ENCODE data around the gene MED16.
A peak's percentile ranks its signal among the peaks of the same experiment; 100 is the strongest.
"Not testable (repeated sequence)": the region's sequence is repeated elsewhere in the genome, so short reads cannot be mapped to it uniquely, and the experiment has no call there.

The MED16 gene

DNA sequence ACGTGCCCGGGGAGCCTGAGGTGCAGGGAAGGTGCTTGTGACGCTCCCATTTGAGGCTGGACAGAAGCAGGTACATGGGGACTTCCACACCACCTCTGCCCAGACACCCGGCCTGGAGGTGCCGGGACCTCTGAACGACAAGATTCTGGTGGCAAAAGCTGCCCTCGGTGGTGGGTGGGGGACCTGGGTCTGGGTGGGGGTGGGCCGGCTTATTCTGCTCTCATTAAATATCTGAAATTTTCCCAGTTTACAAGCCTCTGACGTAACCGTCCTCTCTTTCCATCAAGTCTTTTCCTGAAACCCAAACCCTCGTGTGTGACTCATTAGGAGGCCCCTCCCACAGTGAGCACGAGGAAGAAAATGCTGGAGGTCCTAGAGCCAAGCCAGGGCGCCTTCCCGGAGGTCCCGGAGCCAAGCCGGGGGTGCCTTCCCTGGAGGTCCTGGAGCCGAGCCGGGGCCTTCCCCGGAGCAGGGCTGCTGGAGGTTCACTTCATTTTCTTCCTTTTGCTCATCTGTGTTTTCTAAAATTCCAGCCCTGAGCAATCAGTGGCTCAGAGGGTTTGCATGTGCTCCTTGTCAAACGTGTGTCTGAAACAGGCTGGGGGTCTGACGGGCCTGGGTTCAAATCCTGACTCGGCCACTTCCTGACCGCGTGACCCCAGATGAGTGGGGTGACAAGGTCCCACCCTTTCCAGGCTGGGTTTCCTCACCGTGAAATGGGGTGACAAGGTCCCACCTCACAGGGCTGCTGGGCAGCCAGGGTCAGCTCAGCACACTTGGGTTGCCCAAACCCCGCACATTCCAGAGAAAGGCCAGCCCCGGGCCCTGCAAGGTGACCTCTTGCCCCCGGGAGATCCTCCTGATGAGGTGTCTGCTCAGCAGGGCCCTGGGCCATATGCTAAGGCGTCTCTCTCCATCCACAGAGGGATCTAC is 23.5 kb downstream of the MED16 start:
- no peak for DNase-seq

DNA sequence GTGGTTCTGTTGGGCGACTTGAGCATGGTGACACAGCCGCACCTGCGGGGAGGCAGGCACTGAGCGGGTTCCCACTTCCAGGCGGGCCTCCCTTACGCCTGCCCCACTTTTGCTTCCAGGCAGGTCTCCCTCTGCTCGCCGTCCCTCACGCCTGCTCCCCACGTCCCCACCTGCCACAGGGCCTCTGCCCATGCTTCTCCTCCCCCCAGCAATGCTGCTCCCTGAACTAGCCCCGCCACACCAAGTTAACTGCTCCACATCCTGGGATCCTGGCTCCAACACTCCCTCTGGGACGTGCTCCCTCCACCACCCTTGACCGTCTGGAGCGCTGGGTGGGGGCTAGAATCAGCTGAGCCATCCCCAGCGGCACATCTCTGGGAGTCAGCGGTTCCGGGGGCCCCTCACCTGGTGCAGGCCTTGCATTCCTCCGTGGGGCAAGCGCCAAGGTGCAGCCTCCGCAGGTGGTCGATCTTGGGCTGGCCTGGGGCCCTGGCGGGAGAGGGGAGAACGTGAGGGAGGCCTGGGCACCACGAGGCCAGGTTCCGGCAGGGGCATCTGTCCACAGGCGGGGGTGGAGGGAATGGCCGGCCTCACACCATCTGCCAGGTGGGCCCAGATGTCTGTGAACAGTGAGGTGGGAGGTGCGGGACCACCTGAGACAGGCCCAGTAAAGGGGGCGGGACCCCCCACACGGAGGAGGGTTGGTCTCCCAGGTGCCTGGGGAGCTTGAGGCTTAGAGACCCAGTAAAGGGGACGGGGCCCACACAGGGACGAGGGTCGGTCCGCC is 24.3 kb downstream of the MED16 start:
- DNase-seq = no peak

DNA sequence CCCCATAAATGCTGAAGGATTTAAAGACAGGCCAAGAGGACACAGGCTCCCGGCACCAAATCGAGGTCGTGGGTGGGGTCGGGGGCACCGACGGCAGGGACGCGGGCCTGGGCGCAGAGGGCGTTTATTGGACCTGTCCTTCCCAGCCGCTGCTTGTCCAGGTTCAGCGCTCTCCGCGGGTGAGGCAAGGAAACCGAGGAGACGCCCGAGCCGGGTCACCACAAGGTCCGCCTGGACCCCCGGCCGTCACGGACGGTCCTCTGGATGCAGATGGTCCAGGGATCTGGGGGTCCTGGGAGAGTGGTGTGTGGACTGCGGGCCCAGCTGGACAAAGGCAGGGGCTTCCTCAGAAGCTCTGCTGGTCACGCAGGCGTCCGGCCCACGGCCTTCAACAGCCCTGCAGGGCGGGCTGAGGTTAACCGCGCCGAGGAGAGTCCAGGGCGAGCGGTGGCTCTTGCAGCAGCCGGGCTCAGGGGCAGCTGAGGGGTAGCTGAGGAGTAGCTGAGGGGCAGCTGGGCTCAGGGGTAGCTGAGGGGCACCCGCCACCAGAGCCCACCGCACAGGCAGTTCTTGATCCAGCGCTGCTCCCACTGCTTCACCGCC is 25.0 kb downstream of the MED16 start:
- no peak for DNase-seq

DNA sequence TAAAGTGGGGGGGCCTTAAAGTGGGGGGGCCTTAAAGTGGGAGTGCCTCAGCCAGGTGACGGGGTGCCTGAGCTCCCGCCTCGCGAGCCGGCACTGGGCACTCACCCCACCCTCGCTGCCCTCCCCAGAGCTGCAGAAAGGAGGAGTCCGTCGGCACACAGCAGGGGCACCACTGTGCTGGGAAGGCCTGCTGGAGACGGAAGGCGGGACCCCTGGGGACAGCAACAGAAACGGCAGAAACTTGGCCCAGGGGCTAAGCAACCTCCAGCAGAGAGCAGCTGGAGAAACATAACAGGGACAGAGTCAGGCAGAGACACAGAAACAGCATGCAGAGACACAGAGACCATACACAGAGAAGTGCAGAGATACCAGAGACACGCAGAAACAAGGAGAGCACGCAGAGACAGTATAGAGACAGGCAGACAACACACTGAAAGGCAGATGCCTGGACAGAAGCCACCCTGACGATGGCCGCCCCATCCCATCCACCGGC is 25.6 kb downstream of the MED16 start:
- no peak for DNase-seq

DNA sequence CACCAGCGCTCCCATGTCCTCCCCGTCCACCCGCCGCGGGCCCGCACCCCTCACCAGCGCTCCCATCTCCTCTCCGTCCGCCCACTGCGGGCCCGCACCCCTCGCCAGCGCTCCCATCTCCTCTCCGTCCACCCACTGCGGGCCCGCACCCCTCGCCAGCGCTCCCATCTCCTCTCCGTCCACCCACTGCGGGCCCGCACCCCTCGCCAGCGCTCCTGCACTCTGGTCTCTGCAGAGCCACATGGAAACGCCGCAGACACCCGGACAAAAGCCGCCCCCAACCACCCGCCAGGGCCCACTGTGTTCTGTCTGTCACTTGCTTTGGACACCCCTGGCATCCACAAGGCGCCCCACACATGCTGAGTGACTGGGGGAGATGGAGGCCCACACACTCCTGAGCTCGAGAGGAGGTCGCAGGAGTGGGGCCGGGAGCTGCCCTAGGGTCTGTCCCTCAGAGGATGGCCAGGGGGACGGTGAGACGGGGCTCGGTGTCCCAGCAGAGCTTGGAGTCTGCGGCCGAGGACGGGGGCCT is 26.2 kb downstream of the MED16 start:
- no peak for DNase-seq

DNA sequence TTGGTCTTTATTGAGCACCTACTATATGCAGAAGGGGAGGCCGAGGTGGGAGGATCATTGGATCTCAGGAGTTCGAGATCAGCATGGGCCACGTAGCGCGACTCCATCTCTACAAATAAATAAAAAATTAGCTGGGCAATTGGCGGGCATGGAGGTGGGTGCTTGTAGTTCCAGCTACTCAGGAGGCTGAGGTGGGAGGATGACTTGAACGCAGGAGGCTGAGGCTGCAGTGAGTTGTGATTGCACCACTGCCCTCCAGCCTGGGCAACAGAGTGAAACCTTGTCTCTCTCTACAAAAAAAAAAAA is 29.7 kb downstream of the MED16 start:
- DNase-seq = no peak

DNA sequence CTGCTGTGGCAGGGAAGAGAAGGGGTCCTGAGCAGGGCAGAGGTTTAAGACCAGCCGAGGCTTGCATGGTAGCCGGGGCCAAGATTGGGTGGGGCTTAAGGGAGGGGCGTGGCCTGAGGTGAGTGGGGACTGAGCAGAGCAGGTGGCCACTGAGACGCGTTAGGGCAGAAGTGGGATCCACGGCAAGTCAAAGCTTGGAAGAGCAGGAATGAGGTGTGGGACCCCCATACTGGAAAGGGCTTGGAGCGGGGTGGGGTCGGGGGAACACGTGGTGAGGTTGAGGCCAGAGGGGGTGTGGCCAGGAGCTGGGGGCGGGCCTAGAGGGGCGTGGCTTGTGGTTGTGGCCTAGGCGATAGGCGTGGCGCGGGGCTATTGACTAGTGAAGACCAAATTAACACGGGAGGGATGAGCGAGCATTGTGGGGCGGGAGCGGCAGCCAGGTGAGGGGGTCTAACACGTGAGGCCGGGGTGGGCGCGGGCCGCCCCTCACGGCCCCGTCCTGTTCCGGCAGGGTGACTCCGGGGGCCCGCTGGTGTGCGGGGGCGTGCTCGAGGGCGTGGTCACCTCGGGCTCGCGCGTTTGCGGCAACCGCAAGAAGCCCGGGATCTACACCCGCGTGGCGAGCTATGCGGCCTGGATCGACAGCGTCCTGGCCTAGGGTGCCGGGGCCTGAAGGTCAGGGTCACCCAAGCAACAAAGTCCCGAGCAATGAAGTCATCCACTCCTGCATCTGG is 30.2 kb downstream of the MED16 start:
- DNase-seq = peak; percentile 69 to 71

DNA sequence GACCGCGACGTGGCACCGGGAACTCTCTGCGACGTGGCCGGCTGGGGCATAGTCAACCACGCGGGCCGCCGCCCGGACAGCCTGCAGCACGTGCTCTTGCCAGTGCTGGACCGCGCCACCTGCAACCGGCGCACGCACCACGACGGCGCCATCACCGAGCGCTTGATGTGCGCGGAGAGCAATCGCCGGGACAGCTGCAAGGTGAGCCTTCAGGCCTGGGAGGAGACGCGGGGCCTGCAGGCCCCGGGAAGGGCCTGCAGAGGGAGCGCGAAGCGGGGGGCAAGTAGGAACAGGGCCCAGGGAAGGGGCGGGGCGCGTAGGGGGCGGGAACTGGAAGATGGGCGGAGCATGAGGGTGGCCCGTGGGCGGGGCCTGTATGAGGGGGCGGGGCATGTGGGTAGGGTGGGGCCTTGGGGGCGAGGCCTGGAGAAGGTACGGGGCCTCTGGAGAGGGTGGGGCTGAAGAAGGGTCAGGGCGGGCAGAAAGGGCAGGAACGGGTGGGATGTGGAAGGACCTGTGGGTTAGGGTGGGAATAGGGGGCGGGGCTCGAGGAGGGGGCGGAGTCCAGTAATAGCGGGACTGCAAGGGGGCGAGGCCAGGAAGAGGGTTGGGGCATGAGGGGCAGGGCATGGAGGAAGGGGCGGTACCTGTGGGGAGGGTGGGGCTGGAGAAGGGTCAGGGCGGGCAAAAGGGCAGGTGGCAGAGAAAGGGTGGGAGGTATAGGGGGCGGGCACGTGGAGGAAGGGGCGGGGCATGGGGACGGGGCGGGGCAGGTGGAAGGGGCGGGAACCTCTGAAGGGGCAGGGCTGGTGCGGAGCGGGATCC is 31.0 kb downstream of the MED16 start:
- peak; percentile 46 to 61 for DNase-seq

DNA sequence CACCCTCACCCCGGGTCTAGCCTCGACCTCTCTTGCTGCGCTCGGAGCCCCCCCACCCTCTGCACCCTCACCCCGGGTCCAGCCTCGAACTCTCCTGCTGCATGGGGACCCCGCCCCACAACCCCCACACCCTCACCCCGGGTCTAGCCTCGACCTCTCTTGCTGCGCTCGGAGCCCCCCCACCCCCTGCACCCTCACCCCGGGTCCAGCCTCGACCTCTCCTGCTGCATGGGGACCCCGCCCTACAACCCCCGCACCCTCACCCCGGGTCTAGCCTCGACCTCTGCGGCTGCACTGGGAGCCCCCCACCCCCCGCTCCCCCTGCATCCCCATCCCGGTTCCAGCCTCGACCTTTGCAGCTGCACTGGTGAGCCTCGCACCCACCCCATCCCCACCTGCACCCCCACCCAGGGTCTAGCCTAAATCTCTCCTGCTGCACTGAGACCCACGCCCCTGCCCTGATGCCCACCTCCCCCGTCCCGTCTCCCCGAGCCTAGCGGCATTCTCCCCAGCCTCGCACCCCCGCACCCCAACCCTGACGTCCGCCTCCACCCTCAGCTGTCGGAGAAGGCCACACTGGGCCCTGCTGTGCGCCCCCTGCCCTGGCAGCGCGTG is 31.7 kb downstream of the MED16 start:
- no peak for DNase-seq

DNA sequence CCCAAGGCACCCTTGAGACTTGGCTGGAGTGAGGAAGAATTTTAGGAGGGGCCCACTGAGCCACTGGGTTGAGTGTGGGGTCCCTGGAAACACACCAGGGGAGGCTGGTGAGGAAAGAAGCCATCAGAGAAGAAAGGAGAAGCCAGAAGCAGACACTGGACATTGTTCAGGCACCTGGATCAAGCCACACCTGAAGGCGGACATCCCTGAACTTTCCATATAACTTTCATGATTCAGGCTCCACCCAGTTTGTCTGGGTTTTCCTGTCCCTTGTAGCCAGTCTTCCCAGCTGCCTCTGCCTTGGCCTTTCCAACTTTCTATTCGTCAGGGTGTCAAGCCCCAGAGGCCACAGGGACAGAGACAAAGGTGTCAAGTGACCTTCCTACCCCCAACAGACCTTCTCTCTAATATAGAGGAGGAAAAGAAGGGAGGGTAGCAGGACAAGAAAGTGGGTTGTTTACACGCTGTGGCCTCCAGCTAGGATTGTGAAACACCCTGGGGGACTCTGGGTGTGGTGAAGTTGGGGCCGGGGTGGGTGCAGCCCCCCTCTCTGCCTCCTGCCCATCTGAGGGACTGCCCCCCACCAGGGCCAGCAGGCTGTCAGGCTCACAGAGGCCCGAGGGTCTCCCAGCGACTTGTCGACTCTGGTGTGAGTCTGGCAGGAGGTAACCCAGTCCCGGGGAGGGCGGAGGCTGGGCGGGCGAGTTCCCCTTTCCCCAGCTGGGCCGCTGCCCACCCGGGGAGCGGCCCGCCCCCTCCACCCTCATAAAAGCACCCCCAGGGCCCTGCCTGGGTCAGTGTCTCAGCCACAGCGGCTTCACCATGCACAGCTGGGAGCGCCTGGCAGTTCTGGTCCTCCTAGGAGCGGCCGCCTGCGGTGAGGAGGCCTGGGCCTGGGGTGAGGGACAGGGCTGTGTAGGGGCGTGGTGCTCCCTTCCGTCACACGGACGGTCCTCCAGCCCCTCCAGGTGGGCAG is 33.8 kb downstream of the MED16 start, which contains the start of gene CFD:
CFD (plus strand) TSS at position 797 of the 976 bp plus-strand sequence; CDS start at position 823, 26 bp downstream.
- DNase-seq = no peak

DNA sequence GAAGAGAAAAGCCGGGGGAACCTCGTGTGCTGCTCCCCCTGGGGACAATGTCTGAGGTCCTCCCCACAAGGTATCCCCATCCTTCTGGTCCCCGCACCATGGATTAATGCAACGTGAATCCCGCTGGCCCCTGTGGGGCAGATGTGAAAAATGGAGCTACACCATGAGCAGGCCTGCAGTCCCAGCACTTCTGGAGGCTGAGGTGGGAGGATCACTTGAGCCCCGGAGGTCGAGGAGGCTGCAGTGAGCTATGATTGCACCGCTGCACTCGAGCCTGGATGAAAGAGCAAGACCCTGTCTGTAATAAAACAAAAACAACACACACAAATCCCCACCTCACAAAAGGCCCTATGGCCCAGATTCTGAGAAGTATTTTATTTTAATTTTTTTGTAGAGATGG is 34.7 kb downstream of the MED16 start:
- DNase-seq = no peak

DNA sequence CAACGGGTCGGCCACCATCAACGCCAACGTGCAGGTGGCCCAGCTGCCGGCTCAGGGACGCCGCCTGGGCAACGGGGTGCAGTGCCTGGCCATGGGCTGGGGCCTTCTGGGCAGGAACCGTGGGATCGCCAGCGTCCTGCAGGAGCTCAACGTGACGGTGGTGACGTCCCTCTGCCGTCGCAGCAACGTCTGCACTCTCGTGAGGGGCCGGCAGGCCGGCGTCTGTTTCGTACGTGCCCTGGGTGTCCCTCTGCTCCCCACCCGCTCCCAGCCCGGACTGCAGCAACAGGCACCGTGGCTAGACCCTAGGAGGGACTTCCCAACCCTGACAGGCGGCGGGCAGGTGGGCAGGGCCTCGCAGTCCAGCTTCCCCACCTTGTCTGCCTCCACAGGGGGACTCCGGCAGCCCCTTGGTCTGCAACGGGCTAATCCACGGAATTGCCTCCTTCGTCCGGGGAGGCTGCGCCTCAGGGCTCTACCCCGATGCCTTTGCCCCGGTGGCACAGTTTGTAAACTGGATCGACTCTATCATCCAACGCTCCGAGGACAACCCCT is 37.3 kb downstream of the MED16 start:
- DNase-seq = no peak

DNA sequence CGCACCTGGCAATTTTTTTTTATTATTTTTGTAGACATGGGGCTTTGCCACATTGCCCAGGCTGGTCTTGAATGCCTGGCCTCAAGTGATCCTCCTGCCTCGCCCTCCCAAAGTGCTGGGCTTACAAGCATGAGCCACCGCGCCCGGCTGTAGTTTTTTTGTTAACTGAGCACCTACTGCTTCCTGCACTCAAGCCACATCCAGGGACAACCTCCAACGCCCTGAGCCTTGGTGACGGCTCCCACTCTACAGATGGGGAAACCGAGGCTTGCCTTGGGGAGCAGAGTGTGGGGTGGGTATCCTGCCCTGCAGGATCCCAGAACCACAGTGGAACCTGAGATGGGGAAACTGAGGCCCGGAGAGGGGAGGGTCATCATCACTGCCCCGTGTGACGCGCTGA is 37.8 kb downstream of the MED16 start:
- DNase-seq = no peak

DNA sequence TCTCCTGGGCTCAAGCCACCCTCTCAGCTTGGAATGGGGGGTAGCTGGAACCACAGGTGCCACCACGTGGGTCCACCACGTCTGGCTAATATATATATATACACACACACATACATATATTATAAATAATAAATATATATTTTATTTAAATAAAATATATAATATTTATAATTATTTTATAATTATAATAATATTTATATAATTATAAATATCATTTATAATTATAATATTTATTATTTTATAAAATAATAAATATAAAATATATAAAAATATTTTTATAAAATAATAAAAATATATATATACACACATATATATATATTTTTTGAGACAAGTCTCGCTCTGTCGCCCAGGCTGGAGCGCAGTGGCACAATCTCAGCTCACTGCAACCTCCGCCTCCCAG is 38.4 kb downstream of the MED16 start:
- DNase-seq = no peak

DNA sequence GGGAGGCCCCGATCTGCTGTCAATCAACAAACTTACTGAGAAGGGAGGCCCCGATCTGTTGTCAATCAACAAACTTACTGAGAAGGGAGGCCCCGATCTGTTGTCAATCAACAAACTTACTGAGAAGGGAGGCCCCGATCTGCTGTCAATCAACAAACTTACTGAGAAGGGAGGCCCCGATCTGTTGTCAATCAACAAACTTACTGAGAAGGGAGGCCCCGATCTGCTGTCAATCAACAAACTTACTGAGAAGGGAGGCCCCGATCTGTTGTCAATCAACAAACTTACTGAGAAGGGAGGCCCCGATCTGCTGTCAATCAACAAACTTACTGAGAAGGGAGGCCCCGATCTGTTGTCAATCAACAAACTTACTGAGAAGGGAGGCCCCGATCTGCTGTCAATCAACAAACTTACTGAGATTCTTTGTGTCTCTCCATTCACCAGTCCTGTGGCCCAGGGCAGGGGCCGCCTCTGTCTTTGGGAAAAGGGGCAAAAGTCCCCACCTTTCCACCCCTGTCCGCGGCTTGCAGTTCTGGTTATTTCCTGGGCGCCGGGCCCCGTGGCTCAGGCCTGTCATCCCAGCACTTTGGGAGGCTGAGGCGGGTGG is 39.3 kb downstream of the MED16 start:
- not testable (repeated sequence) for DNase-seq

DNA sequence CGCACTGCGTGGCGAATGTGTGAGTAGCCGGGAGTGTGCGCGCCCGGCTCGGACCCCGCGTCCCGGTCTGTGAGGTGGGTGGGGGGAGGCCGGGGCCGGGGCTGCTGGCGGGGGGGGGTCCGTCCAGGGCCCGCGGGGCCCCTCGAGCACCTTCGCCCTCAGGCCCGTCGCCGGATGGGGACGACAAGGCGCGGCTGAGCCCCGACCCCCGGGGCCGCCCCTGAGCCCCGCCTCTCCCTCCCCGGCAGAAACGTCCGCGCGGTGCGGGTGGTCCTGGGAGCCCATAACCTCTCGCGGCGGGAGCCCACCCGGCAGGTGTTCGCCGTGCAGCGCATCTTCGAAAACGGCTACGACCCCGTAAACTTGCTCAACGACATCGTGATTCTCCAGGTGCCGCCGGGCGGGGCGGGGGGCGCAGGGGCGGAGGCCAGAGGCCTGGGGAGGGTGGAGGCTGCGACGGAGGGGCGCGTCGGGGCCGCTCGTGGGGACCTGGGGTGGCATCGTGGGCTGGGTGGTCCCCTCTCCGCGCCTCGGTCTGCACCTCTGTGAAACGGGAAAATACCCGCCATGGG is 39.9 kb downstream of the MED16 start:
- no peak for DNase-seq

DNA sequence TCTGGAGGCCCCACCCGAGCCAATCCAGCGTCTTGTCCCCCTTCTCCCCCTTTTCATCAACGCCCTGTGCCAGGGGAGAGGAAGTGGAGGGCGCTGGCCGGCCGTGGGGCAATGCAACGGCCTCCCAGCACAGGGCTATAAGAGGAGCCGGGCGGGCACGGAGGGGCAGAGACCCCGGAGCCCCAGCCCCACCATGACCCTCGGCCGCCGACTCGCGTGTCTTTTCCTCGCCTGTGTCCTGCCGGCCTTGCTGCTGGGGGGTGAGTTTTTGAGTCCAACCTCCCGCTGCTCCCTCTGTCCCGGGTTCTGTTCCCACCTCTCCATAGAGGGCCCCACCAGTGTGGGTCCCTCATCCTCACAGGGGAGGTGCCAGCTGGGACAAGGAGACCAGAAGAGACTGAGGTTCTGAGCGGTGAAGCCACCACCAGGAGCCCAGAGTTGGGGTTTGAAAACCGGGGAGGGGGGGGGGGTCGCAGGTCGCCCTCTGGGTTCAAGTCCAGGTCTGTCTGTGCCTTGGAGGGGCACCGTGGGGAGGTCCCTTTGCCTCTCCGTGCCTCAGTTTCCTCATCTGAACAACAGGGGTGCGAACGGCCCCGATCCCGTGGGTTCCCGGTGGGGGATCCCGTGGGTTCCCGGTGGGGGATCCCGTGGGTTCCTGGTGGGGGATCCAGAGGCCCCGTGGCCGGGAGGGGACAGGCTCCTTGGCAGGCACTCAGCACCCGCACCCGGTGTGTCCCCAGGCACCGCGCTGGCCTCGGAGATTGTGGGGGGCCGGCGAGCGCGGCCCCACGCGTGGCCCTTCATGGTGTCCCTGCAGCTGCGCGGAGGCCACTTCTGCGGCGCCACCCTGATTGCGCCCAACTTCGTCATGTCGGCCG is 40.6 kb downstream of the MED16 start, which contains the start of gene ELANE:
ELANE (plus strand) TSS at position 168 of the 878 bp plus-strand sequence; CDS start at position 194, 26 bp downstream.
- no peak for DNase-seq

DNA sequence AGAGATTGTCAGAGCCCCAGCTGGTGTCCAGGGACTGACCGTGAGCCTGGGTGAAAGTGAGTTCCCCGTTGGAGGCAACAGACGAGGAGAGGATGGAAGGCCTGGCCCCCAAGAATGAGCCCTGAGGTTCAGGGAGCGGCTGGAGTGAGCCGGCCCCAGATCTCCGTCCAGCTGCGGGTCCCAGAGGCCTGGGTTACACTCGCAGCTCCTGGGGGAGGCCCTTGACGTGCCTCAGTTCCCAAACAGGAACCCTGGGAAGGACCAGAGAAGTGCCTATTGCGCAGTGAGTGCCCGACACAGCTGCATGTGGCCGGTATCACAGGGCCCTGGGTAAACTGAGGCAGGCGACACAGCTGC is 42.0 kb downstream of the MED16 start:
- DNase-seq = no peak

Data from stimulated activated CD4-positive, alpha-beta T cell treated with anti-CD3 and anti-CD28 coated beads, Interleukin-4, amount 100 ng/mL, for 4 hours (primary cell).